GM10847 (cell line): ENCODE data around the gene PRM3.

Experiments used
- POLR2A ChIP-seq: IDR thresholded peaks from 2 replicates; pipeline ENCODE4 v1.6.1; 2011; ENCODE audit not compliant: insufficient read length; ENCODE audit errors: extremely low read depth

Gene PRM3

GRCh38 chr16:11234884-11235702, 38.3 kb downstream of the PRM3 start:
- no peak for TF ChIP-seq POLR2A

- no peak for TF ChIP-seq POLR2A
Observed at GRCh38 chr16:11233727-11234376, 39.6 kb downstream of the PRM3 start.

GRCh38 chr16:11232852-11233726, 40.3 kb downstream of the PRM3 start:
- TF ChIP-seq POLR2A = no peak

GRCh38 chr16:11232302-11232851, 41.1 kb downstream of the PRM3 start:
- no peak for TF ChIP-seq POLR2A

GRCh38 chr16:11231367-11231970, 42.0 kb downstream of the PRM3 start:
- no peak for TF ChIP-seq POLR2A

GRCh38 chr16:11229906-11230305, 43.5 kb downstream of the PRM3 start:
- no peak for TF ChIP-seq POLR2A

- no peak for TF ChIP-seq POLR2A
Observed at GRCh38 chr16:11229432-11229831, 44.0 kb downstream of the PRM3 start.

- no peak for TF ChIP-seq POLR2A
Observed at GRCh38 chr16:11225677-11226549, 47.5 kb downstream of the PRM3 start.

GRCh38 chr16:11224894-11225676, 48.3 kb downstream of the PRM3 start:
- no peak for TF ChIP-seq POLR2A

- TF ChIP-seq POLR2A = no peak
Observed at GRCh38 chr16:11224096-11224893, 49.1 kb downstream of the PRM3 start.
